Astrocyte of the cerebellum (primary cell): ENCODE data around the gene C12orf75.

Source experiments
- DNase-seq: peaks from one replicate; pipeline ENCODE4 v3.0.0-alpha.2; 2011; ENCODE audit warnings: low read depth
- H3K4me3 ChIP-seq: 2 replicates; pipeline ENCODE4 v1.5.1; 2011; ENCODE audit warnings: mild to moderate bottlenecking, low read depth, low read length, moderate library complexity
- CTCF ChIP-seq: IDR thresholded peaks from 2 replicates; pipeline ENCODE4 v1.5.1; 2012; ENCODE audit warnings: low read length, low read depth, moderate library complexity, mild to moderate bottlenecking; ENCODE audit errors: missing control alignments
- in situ Hi-C: cut with HindIII; loops from 2 replicates; pipeline ENCODE4 v1.10.0; 2017; ENCODE audit warnings: low sequenced_read_pairs

The C12orf75 gene

DNA sequence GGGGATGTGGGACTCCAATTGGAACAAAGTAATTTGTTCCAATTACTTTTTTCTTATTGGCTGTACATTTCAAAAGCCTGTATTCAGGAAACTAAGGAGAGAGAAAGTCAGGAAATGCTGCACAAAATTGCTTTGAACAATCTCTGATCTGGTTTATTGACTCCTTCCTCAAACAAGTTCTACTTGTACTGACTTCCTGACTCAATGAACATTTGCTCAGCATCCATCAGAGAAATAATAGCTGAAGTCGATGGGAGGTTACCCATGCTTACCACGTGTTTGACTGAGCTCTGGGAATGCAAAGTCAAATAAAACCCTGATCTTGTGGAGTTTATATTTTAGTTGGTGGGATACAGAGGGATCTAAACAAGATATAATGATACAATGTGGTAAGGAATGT, 15.4 kb upstream of the C12orf75 start:
- DNase-seq: no peak
- no peak overlapping the region for H3K4me3 ChIP-seq
- TF ChIP-seq CTCF: no peak
- in situ Hi-C loops: no loop called here

DNA sequence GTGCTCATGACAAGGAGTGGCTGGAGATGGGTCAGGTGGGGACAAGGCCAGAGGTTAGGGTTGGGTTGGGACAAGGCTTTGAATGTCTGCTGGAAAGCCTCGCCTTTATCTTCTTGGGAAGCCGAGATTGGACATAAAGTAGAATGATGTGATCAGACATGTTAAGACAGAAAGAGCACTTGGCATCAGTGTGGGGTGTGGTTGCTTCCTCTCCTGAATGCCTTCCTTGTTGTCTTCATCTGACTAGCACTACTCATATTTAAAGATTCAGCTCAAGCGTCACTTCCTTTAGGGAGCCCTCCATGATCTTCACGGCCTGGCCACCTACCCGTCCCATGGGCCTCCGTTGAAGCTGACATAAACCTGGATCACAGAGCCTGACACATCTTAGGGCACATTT, 14.8 kb upstream of the C12orf75 start:
- no peak for DNase-seq
- no peak overlapping the region for H3K4me3 ChIP-seq
- in situ Hi-C loops: no loop called here
- TF ChIP-seq CTCF: no peak

GRCh38 chr12:105316931-105317852, 13.3 kb upstream of the C12orf75 start:
- in situ Hi-C loops: no loop called here
- TF ChIP-seq CTCF: no peak
- no peak overlapping the region for H3K4me3 ChIP-seq
- no peak for DNase-seq

DNA sequence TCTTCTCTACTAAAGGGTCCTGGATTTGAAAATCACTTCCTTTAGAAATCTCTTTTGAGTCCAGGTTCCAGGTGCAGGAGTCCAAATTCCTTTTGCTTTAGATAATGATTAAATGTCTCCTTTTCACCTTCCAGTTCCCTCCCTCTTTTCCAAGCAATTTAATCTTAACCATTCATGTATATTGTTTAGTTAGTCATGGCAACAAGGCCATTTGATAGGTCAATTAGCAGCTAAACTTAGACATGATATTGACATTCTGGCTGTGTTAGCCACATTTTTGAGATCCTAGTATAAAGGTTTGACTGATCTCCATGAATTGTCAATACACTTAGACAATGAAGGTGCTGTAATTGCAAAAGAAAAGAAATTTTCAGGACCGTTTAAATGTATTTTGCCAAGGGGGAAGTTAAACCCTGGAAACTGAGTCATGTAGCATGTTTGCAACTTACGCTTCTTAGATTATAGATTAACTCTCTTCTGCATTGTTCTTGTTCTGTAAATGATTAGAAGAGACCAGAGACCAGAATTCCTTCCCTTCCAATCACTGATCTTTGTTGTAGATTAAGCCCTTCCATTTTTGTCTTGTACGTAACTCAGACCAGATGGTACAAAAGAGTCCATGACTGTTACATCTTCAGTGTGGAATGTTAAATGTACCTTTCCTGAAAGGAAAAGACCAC, 12.4 kb upstream of the C12orf75 start:
- no peak overlapping the region for H3K4me3 ChIP-seq
- no peak for DNase-seq
- no peak for TF ChIP-seq CTCF
- in situ Hi-C loops: no loop called here

DNA sequence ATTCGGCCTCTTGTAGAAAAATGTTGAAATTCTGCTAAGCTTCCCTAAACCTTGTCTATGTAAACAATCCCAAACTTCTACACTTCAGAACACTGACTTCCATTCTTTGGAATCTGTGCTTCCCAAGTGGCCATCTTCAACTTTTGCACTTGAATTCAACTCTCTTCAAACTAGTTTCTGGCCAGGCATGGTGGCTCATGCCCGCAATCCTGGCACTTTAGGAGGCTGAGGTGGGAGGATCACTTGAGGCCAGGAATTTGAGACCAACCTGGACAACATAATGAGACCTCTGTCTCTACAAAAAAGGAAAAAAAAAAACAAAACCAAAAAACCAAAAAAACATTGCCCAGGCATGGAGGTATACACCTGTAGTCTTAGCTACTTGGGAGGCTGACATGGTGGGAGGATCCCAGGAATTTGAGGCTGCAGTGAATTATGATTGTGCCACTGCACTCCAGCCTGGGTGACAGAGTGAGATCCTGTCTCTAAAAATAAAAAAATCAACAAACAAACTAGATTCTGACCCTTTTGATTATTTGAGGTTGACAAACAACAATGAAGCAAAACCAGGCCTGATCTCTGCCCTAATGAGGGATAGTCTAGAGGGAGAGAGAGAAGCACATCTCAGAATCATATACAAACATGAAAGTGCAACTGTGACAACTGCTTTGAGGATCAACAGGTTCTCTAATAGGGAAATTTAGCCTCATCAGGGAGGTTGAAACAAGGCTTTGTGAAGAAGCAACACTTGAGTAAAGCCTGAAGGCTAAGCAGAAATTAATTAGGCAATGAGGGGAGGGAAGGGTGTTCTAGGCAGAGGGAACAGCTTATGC, 11.6 kb upstream of the C12orf75 start:
- no peak overlapping the region for H3K4me3 ChIP-seq
- in situ Hi-C loops: no loop called here
- no peak for TF ChIP-seq CTCF
- no peak for DNase-seq

DNA sequence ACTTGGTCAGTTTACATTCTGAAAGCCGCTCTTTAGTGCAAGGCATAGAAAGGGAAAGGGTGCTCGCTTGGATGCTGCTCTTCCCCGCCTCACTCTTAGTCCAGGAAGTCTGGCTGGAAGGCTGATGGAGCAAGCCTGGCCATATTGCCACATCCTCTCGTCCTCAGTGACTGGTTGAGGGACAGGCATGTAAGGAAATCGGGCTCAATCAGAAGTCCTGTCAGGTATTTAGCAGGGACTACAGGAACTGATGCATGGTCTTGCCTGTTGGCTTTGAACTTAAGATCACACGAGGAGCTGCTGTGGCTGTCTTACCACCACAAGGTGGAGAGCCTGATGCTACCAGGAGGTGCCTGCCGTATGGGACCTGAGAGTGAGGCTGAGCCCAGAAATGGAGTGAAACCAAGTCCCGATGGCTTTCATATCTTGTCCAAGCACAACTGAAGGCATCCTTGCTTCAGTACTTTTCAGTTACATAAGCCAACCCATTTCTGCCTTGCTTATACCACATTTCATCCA, 10.7 kb upstream of the C12orf75 start:
- H3K4me3 ChIP-seq: no peak overlapping the region
- in situ Hi-C loops: no loop called here
- DNase-seq: no peak
- no peak for TF ChIP-seq CTCF
